ENCODE measurements around the gene RBM17. TPM values are rescaled to one million over a fixed set of nuclear protein-coding genes. Genes with fewer than 3 reads are reported as not detected.
"Not testable (repeated sequence)": the region's sequence is repeated elsewhere in the genome, so short reads cannot be mapped to it uniquely, and the experiment has no call there.

The RBM17 gene
- total RNA-seq, 1 experiment from 2014 or later = 129 TPM

DNA sequence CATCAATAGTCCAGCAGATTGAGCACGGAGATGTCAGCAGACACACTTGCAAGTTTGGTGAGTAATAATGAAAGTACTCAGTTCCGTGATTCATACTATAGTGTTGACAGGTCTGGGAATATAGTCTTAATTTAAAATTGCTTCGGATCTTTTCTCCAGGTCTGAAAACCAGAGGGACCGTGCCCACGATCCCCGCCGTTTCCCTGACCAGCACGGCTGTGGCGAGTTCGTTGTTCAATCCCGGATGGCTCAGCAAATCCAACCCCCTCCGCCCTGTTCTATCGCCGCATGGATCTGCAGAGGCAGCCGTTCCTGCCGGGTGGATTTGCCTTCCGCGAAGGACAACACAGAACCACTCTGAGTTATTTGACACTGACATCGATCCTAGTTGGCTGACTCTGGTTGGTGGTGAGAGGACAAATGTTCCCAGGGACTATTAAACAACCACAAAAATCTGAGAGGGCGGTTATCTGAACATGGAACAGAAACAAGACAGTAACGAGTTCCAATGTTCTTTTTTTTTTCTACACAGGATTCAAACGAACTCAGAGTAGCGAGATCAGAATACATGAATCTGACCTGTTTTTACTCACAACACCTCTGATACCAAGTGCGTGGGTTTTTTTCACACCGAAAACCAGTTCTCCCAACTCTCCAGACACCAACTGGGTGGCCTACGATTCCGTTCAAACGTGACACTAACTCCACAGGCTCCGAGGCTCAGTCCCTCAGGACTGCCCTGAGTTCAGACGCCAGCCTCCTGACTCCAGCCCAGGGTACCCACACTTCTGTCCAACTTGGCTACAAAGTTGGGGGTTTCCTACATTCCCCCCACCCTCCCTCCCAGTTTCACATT lies 52.7 kb downstream of the RBM17 start:
- H3K27me3 ChIP-seq (ENCODE audit: insufficient read depth, low read length) = peaks cover 24% of the 10 kb centered on the region; the same call in 1 of the 2 replicates

DNA sequence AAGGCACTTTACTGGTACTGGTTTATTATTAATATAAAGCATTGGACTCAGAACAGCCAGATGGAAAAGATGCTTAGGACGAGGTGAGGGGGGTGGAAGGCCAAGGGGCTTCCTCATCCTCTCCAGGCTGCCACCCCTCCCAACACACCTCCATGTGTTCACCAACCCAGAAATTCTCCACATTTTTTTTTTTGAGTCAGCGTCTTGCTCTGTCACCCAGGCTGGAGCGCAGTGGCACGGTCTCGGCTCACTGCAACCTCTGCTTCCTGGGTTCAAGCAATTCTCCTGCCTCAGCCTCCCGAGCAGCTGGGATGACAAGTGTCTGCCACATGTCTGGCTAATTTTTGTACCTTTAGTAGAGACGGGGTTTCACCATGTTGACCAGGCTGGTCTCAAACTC lies 53.4 kb downstream of the RBM17 start:
- H4K20me1 ChIP-seq (ENCODE audit: insufficient read depth); H3K27ac ChIP-seq (ENCODE audit: low read depth, low read length); H3K9ac ChIP-seq (ENCODE audit: low read length); POLR2A ChIA-PET; DNase-seq (ENCODE audit: low read depth, low spot score); H2AFZ ChIP-seq (ENCODE audit: low read depth, low read length, poor library complexity, severe bottlenecking); CTCF ChIA-PET; H3K9me3 ChIP-seq (ENCODE audit: control insufficient read depth in 1 of 2, insufficient read depth in 1 of 2, low read depth in 1 of 2, low read length in 2 of 2); ATAC-seq; intact Hi-C loops (cut with micrococcal nuclease); RAD21 ChIA-PET (ENCODE audit: low non-redundant PET in 1 of 2, low total read pairs in 2 of 2, uncharacterized antibody in 2 of 2, unreplicated experiment in 2 of 2); H3K4me2 ChIP-seq (ENCODE audit: low read length); H3K36me3 ChIP-seq (ENCODE audit: control insufficient read depth in 1 of 2, insufficient read depth in 2 of 2, low read length in 2 of 2); H3K9me2 ChIP-seq (ENCODE audit: insufficient read depth); BruUV-seq (replicated peaks); H3K4me3 ChIP-seq (replicated peaks in 1 of 2; ENCODE audit: low read depth in 1 of 2, low read length in 2 of 2): not testable (repeated sequence)
- peaks cover 18% of the 10 kb centered on the region; the same call in 1 of the 2 replicates for H3K27me3 ChIP-seq (ENCODE audit: insufficient read depth, low read length)
- H3K4me1 ChIP-seq (ENCODE audit: control insufficient read depth in 1 of 2, insufficient read depth in 2 of 2, low read length in 2 of 2) = peaks cover 5 to 19% of the 10 kb centered on the region in 2 experiments; a peak in 3 of 4 replicates
- H3K79me2 ChIP-seq (ENCODE audit: insufficient read depth, low read length) = peaks cover 23% of the 10 kb centered on the region

More for the DNA sequence above, 52.7 kb downstream of the RBM17 start:
- ChIA-PET CTCF (no interaction called here), POLR2A (no interaction called here), RAD21 (ENCODE audit: low non-redundant PET in 1 of 2, low total read pairs in 2 of 2, uncharacterized antibody in 2 of 2, unreplicated experiment in 2 of 2) (no interaction called here)
- Histone ChIP-seq H3K4me3 (replicated peaks in 1 of 2; ENCODE audit: low read depth in 1 of 2, low read length in 2 of 2) (no peak overlapping the region), H3K9me2 (ENCODE audit: insufficient read depth) (no peaks in the 10 kb centered on the region), H2AFZ (ENCODE audit: low read depth, low read length, poor library complexity, severe bottlenecking) (no peak overlapping the region), H3K4me1 (ENCODE audit: control insufficient read depth in 1 of 2, insufficient read depth in 2 of 2, low read length in 2 of 2) (peaks cover 5 to 19% of the 10 kb centered on the region in 2 experiments; a peak in 3 of 4 replicates), H3K4me2 (ENCODE audit: low read length) (no peak overlapping the region), H3K9me3 (ENCODE audit: control insufficient read depth in 1 of 2, insufficient read depth in 1 of 2, low read depth in 1 of 2, low read length in 2 of 2) (no peaks in the 10 kb centered on the region), H3K79me2 (ENCODE audit: insufficient read depth, low read length) (peaks cover 17% of the 10 kb centered on the region), H3K9ac (ENCODE audit: low read length) (no peak overlapping the region), H4K20me1 (ENCODE audit: insufficient read depth) (no peaks in the 10 kb centered on the region), H3K36me3 (ENCODE audit: control insufficient read depth in 1 of 2, insufficient read depth in 2 of 2, low read length in 2 of 2) (no peaks in the 10 kb centered on the region), H3K27ac (ENCODE audit: low read depth, low read length) (no peak overlapping the region)
- ATAC-seq (no peak), DNase-seq (ENCODE audit: low read depth, low spot score) (no peak)
- no TSS peak for BruUV-seq (replicated peaks)
- intact Hi-C loops (cut with micrococcal nuclease) = no loop called here
- TF ChIP-seq, protein P1, sequence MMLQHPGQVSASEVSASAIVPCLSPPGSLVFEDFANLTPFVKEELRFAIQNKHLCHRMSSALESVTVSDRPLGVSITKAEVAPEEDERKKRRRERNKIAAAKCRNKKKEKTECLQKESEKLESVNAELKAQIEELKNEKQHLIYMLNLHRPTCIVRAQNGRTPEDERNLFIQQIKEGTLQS (IDR thresholded peaks at IDR 0.05) = no peak
- TF ChIP-seq POLR2AphosphoS5 (IDR thresholded peaks at IDR 0.05; ENCODE audit: low read depth, low read length) = no peak
- no peak for TF ChIP-seq EZH2phosphoT487 (IDR thresholded peaks at IDR 0.05; ENCODE audit: borderline replicate concordance)
- TF ChIP-seq ELF1 (IDR thresholded peaks at IDR 0.05; ENCODE audit: borderline replicate concordance, low read depth) = no peak
- no peak for TF ChIP-seq TCF7L2 (IDR thresholded peaks at IDR 0.05; ENCODE audit: borderline replicate concordance, extremely low read depth, insufficient read depth, insufficient read length)
- no peak for TF ChIP-seq CBX3 (IDR thresholded peaks at IDR 0.05; ENCODE audit: low read depth)
- no peak for TF ChIP-seq SP1 (IDR thresholded peaks at IDR 0.05; ENCODE audit: low read depth)
- TF ChIP-seq JUND (IDR thresholded peaks at IDR 0.05) = no peak
- TF ChIP-seq SIN3A (IDR thresholded peaks at IDR 0.05; ENCODE audit: low read depth) = no peak
- TF ChIP-seq, protein P2, sequence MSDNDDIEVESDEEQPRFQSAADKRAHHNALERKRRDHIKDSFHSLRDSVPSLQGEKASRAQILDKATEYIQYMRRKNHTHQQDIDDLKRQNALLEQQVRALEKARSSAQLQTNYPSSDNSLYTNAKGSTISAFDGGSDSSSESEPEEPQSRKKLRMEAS (IDR thresholded peaks at IDR 0.05) = no peak
- TF ChIP-seq, protein P3, sequence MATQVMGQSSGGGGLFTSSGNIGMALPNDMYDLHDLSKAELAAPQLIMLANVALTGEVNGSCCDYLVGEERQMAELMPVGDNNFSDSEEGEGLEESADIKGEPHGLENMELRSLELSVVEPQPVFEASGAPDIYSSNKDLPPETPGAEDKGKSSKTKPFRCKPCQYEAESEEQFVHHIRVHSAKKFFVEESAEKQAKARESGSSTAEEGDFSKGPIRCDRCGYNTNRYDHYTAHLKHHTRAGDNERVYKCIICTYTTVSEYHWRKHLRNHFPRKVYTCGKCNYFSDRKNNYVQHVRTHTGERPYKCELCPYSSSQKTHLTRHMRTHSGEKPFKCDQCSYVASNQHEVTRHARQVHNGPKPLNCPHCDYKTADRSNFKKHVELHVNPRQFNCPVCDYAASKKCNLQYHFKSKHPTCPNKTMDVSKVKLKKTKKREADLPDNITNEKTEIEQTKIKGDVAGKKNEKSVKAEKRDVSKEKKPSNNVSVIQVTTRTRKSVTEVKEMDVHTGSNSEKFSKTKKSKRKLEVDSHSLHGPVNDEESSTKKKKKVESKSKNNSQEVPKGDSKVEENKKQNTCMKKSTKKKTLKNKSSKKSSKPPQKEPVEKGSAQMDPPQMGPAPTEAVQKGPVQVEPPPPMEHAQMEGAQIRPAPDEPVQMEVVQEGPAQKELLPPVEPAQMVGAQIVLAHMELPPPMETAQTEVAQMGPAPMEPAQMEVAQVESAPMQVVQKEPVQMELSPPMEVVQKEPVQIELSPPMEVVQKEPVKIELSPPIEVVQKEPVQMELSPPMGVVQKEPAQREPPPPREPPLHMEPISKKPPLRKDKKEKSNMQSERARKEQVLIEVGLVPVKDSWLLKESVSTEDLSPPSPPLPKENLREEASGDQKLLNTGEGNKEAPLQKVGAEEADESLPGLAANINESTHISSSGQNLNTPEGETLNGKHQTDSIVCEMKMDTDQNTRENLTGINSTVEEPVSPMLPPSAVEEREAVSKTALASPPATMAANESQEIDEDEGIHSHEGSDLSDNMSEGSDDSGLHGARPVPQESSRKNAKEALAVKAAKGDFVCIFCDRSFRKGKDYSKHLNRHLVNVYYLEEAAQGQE (IDR thresholded peaks at IDR 0.05; ENCODE audit: low read depth) = no peak
- no peak for TF ChIP-seq EGR1 (IDR thresholded peaks at IDR 0.05; ENCODE audit: low read depth)
- TF ChIP-seq, protein P4, sequence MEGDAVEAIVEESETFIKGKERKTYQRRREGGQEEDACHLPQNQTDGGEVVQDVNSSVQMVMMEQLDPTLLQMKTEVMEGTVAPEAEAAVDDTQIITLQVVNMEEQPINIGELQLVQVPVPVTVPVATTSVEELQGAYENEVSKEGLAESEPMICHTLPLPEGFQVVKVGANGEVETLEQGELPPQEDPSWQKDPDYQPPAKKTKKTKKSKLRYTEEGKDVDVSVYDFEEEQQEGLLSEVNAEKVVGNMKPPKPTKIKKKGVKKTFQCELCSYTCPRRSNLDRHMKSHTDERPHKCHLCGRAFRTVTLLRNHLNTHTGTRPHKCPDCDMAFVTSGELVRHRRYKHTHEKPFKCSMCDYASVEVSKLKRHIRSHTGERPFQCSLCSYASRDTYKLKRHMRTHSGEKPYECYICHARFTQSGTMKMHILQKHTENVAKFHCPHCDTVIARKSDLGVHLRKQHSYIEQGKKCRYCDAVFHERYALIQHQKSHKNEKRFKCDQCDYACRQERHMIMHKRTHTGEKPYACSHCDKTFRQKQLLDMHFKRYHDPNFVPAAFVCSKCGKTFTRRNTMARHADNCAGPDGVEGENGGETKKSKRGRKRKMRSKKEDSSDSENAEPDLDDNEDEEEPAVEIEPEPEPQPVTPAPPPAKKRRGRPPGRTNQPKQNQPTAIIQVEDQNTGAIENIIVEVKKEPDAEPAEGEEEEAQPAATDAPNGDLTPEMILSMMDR (IDR thresholded peaks at IDR 0.05 in 2 of 3, conservative IDR thresholded peaks at IDR 0.05 in 1 of 3; ENCODE audit: borderline replicate concordance in 1 of 3, insufficient read depth in 1 of 3, low read depth in 2 of 3, low read length in 2 of 3) = no peak

Measured in HCT116 (cell line).